ENCODE data around the gene SLC9A1.

- TF ChIP-seq EZH2 (IDR thresholded peaks at IDR 0.05; ENCODE audit: insufficient read depth, poor library complexity, severe bottlenecking): no peak
- no peak for TF ChIP-seq EZH2phosphoT487 (IDR thresholded peaks at IDR 0.05; ENCODE audit: insufficient read depth, low read depth)
These were observed 48.2 kb downstream of the SLC9A1 start for GRCh38 chr1:27106561-27107323.

All from GM23248 (cell line).